Activated gamma-delta T cell treated with Interleukin-2 at 50 U/mL for 16 hours (primary cell): Measurements from ENCODE around the gene ANKRD65.
"Not testable (repeated sequence)": the region's sequence is repeated elsewhere in the genome, so short reads cannot be mapped to it uniquely, and the experiment has no call there.

Experiments
- DNase-seq: peaks from one replicate; pipeline ENCODE4 v3.0.0-alpha.2; 2020

ANKRD65 gene

DNA sequence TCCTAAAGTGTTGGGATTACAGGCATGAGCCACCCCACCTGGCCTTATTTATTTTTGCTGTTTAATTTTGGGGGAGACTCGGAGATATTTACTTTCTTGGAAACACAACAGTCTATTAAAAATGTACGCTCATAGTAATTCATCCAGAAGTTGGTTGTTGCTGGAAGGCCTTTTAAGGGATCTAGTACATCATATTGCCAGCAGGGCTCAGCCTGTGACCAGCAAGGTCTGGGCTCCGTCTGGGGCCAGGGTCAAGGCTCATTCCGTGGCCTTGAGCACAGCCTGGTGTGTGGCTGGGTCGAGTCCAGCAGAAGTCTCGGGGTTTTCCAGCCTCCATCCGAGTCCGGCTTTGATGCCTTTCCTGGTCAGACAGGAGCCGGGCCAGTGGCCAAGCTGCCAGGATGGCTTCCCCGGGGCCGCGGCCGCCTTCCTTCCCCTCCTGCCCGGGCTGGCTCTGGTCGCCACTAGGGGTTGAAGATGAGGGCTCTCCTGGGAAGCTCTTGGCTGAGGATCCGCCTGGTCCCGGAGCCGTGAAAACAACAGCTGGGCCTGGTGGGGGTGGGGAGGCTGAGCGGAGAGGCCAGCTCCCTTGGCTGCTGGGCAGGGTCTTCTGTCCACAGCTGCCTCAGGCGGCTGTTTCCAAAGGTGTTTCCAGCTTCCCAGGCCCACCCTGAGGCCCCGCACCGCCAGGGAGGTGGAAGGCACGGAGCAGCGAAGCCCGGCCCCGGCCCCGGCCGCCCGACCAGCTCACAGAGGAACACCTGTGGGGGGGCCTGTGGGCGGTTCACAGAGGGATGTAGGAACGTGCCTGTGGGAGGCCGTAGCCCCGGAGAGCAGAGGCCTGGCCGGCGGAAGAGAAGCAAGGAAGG, 9.3 kb upstream of the ANKRD65 start:
- no peak for DNase-seq

- no peak for DNase-seq
Observed at GRCh38 chr1:1429671-1430073, 8.6 kb upstream of the ANKRD65 start.

GRCh38 chr1:1428967-1429366, 7.9 kb upstream of the ANKRD65 start:
- DNase-seq, result not testable (repeated sequence)

- no peak for DNase-seq
Observed at GRCh38 chr1:1428174-1428573, 7.1 kb upstream of the ANKRD65 start.

GRCh38 chr1:1427820-1428148, 6.7 kb upstream of the ANKRD65 start:
- DNase-seq, result no peak

- DNase-seq, result no peak
Observed at GRCh38 chr1:1427106-1427819, 6.2 kb upstream of the ANKRD65 start.

- DNase-seq, result no peak
Observed at GRCh38 chr1:1426496-1427105, 5.5 kb upstream of the ANKRD65 start.

DNA sequence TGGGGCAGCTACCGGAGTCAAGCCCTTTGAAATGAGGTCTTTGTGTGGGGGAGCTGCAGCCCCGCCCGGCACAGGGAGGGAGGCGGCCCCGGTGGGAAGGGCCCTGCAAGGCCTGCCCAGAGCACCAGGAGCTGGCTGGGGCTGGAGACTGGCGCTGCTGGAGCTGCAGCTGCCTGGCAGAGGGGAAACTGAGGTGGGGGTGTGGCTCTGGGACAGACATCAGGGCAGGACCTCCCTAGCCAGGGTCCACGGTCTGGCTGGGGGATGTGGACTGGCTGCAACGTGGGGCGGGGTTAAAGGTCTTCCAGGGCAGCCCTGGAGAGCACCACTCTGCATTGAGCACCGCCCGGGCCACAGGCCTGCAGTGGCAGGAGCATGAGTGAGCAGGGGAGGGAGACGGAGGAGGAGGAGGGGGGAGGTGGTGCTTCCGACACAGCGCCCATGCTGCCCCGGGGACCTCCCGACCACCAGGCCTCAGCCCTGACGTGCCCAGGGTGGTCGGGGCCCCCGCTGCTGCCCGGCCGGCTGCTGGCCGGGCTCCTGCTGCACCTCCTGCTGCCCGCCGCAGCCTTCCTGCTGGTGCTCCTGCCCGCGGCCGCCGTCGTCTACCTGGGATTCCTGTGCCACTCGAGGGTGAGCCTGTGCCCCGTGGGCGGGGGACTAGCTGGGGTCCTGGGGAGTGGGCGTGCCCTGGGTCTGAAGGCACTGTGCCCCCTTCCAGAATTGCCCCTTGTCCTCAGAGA, 4.8 kb upstream of the ANKRD65 start:
- no peak for DNase-seq

- DNase-seq, result no peak
Observed at GRCh38 chr1:1425426-1425752, 4.3 kb upstream of the ANKRD65 start.

DNA sequence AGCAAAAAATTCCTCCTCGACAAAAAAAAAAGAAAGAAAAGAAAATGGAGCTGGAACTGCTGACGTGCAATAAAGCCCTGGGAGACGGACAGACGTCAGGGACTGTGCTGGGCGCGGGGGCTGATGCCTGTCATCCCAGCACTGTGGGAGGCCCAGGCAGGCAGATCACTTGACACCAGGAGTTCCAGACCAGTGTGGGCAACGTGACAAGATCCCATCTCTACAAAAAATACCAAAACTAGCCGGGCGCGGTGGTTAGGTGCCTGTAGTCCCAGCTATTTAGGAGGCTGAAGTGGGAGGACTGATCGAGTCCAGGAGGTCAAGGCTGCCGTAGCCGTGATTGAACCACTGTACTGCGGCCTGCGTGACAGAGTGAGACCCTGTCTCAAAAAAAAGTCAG, 3.6 kb upstream of the ANKRD65 start:
- DNase-seq, result no peak

GRCh38 chr1:1423245-1423597, 2.1 kb upstream of the ANKRD65 start:
- DNase-seq, result no peak

DNA sequence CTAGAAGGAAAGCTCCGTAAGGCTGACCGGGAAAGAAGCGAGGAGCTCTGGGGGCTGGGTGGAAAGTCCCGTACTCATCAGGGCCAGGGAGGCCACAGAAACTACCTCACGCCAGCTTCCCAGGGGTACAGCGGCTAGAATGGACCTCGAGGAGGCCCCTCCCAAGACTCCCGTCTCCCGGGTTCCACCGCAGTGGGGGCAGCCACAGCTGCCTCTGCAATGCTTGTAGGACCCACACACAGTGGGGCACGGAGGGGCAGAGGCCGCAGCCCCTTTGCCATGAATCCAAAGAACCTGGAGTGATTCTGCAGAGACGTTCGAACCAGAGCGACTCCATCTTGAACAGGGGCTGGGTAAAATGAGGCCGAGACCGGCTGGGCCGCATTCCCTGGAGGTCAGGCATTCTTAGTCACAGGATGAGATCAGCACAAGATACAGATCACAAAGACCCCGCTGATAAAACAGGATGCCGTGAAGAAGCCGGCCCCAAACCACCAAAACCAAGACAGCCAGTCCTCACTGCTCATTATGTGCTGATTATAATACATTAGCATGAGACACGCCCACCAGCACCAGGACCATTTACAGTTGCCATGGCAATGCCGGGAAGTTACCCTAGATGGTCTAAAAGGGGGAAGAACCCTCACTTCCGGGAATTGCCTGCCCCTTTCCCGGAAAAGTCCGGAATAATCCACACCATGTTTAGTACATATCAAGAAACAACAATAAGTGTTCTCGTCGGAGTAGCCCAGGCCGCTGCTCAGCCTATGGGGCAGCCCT, 1.6 kb upstream of the ANKRD65 start:
- DNase-seq, result no peak

GRCh38 chr1:1421907-1422464, 910 bp upstream of the ANKRD65 start:
- DNase-seq, result no peak

DNA sequence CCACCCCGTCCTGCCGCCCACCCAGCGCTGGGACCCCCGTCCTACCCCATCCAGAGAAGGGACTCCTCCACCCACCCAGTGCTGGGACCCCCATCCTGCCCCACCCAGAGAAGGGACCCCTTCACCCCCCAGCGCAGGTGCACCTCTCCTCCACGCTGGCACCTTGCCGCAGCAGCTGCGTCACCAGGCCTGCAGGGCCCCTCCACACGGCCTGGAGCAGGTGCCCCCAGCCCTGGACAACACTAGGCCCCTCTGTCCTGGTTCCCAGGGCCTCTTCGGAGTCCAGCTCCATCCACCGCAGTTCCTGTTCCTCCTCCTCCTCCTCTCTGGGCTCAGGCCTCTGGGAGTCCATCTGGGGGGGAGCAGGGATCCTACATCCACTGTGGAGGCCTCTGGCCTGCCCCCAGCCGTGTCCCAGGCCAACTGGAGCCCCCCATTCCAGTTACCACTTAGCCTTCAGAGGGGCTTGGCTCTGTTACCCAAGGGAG, 378 bp downstream of the ANKRD65 start:
- no peak for DNase-seq

DNA sequence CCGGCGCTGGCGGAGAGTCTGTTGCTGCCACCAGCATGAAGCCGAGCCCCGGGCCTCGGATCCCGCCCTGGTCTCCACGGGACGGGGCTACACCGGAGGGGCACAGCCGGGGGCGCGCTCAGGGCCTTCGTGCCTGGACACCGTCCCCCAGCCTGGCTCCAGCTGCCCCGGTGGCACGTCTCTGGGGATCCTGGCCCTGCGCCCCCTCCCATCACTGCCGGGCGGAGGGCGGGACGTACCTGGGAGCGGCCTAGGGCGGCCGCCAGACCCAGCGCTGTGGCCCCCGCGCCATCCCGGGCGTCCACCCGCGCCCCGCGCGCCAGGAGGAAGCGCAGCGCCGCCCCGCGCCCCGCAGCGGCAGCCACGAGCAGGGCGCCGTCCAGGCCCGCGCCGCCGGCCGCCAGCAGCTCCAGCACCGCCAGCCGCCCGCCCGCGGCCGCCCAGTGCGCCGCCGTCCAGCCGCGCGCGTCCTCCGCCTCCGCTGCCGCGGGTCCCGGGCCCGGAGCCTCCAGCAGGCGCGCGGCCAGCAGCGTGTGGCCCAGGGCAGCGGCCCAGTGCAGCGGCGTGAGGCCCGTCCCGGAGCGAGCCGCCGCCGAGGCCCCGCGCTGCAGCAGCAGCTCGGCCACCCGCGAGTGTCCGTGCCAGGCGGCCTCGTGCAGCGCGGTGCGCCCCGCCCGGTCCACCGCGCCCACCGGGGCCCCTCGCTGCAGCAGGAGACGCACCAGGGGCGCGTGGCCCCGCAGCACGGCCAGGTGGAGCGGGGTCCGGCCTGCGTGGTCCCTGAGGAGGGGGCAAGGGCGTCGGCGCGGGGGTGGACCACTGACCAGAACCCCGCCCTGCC, 1.0 kb downstream of the ANKRD65 start:
- no peak for DNase-seq

- no peak for DNase-seq
Observed at GRCh38 chr1:1419363-1419812, 1.7 kb downstream of the ANKRD65 start.

- DNase-seq, result no peak
Observed at GRCh38 chr1:1418464-1419362, 2.4 kb downstream of the ANKRD65 start.

DNA sequence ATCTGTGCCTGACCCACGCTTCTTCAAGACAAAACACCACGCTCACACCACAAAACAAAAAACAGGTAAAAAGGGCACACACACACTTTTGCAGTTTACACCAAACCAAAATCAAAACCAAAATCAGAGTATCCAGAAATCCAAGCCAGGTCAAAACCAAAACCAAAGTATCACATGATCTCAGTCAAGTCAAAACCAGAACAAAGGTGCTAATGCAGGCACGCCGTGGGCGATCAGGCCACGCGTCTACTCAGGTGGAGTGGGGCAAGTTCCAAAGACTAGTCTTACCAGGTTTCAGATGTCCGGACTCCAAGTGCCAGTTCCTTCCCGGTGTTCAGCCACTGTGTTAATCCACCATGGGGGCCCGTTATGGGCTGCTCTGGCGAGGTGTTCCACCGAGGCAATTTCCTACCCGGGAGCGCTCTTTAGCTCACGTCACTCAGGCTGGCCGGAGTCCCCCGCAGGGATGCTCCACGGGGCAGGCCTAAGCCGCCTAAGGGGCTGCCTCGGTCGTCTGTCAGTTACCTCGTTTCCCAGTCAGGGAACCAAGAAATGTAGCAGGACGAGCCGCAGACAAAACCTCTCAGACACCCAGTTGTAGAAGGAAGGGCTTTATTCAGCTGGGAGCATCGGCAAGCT, 3.1 kb downstream of the ANKRD65 start:
- not testable (repeated sequence) for DNase-seq

- DNase-seq, result not testable (repeated sequence)
Observed at GRCh38 chr1:1417396-1417795, 3.7 kb downstream of the ANKRD65 start.

DNA sequence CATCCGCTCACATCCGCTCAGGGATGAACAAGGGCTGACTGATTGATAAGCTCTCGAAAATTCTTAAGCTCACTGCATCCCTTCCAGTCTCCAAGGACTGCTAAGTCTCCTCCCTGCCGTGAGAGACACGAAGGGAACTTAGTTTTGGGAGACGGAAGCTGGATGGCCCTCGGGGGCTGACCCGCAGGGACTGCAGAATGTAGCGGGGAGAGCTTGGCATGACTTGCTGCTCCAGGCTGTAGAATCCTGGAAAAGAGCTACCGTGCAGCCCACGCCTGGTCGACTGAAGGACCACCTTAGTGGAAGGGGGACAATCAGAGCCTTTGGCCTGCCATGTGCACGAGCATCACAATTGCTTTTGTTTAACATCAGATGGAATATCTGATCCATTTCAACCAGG, 5.3 kb downstream of the ANKRD65 start:
- no peak for DNase-seq
